Testis (tissue), 3 donors: ENCODE results near the gene GAB2. TPM values are rescaled to one million over a fixed set of nuclear protein-coding genes. Genes with fewer than 3 reads are reported as not detected.

Source experiments
- DNase-seq: peaks from one replicate; pipeline ENCODE4 v3.0.0-alpha.2; 2019
- H3K27ac ChIP-seq, 2 donors: fragments of 200-600 bp; sonication (generic); one replicate each; pipeline ENCODE4 v1.5.1; 2019
- H3K27me3 ChIP-seq: fragments of 200-600 bp; sonication (generic); one replicate; pipeline ENCODE4 v1.5.1; 2019
- H3K36me3 ChIP-seq: fragments of 200-600 bp; sonication (generic); one replicate; pipeline ENCODE4 v1.5.1; 2017; ENCODE audit warnings: low read depth; ENCODE audit errors: missing control alignments
- H3K4me1 ChIP-seq: fragments of 200-600 bp; sonication (generic); one replicate; pipeline ENCODE4 v1.5.1; 2019
- H3K4me3 ChIP-seq, 2 donors: fragments of 200-600 bp; sonication (generic); one replicate each; pipeline ENCODE4 v1.5.1; 2017 to 2019
- H3K9me3 ChIP-seq: fragments of 200-600 bp; sonication (generic); one replicate; pipeline ENCODE4 v1.5.1; 2017
- POLR2A ChIP-seq: fragments of 450-650 bp; IDR thresholded peaks from one replicate; pipeline ENCODE4 v1.6.1; 2017; ENCODE audit warnings: antibody characterized with exemption, mild to moderate bottlenecking, moderate library complexity
- WGBS, 2 donors: methylation state at CpG; one replicate each; pipeline ENCODE4 v1.1.5; 2018; 5-methylcytosine and 5-hydroxymethylcytosine counted together
- intact Hi-C: fragments of 100-400 bp; cut with DNase I; formaldehyde crosslinking; loops from one replicate; pipeline ENCODE4 v1.15.1; 2023; ENCODE audit warnings: low total_unique reads
- polyA plus RNA-seq: library from polyadenylated mRNA; stranded (reverse); fragments of 350-450 nt; fragmentation: Illumina TruSeq; extraction: RNeasy Lipid Tissue Mini Kit (QIAGEN cat#74804); gene quantifications from one replicate; pipeline ENCODE4 v1.2.3, GENCODE V29; 2014; ENCODE audit warnings: low read depth, low replicate concordance; ENCODE audit not compliant: insufficient read depth
- total RNA-seq, 2 donors: library from RNA; depleted of rRNA; stranded (reverse); fragments of >200 nt; gene quantifications; one replicate each; pipeline ENCODE4 v1.2.3, GENCODE V29; 2016
- TF ChIP-seq, protein P1 (sequence below), 3 experiments: fragments of 450-650 bp in 2 of 3; fragments of 200-600 bp in 1 of 3; sonication (generic) in 1 of 3; IDR thresholded peaks; one replicate each; pipeline ENCODE4 v1.5.1; 2016 to 2019; ENCODE audit warnings: antibody characterized with exemption in 3 of 3, mild to moderate bottlenecking in 2 of 3, moderate library complexity in 1 of 3

Gene GAB2
- total and polyA plus RNA-seq, 3 donors from 2014 or later = 9.2 to 14.3 (median 10.9) TPM

DNA sequence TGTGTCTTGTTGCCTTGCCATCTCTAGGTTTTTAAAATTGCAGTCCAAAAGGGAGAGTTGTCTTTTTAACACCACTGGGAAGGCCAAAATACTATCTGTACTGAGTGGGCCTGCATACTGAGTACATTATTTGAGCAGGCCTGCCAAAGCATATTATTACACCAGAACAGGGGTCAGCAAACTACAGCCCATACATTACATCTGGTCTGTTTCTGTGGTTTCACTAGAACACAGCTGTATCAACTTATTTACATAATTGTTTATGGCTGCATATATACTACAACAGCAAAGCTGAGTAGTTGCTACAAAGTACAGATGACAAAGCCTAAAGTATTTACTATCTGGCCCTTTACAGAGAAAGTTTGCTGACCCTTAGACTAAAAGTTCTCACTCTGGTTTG lies 154.9 kb downstream of the GAB2 start:
- TF ChIP-seq, protein P1, sequence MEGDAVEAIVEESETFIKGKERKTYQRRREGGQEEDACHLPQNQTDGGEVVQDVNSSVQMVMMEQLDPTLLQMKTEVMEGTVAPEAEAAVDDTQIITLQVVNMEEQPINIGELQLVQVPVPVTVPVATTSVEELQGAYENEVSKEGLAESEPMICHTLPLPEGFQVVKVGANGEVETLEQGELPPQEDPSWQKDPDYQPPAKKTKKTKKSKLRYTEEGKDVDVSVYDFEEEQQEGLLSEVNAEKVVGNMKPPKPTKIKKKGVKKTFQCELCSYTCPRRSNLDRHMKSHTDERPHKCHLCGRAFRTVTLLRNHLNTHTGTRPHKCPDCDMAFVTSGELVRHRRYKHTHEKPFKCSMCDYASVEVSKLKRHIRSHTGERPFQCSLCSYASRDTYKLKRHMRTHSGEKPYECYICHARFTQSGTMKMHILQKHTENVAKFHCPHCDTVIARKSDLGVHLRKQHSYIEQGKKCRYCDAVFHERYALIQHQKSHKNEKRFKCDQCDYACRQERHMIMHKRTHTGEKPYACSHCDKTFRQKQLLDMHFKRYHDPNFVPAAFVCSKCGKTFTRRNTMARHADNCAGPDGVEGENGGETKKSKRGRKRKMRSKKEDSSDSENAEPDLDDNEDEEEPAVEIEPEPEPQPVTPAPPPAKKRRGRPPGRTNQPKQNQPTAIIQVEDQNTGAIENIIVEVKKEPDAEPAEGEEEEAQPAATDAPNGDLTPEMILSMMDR (IDR thresholded peaks at IDR 0.05) = no peak
- TF ChIP-seq POLR2A = no peak
- intact Hi-C loops = no loop called here

DNA sequence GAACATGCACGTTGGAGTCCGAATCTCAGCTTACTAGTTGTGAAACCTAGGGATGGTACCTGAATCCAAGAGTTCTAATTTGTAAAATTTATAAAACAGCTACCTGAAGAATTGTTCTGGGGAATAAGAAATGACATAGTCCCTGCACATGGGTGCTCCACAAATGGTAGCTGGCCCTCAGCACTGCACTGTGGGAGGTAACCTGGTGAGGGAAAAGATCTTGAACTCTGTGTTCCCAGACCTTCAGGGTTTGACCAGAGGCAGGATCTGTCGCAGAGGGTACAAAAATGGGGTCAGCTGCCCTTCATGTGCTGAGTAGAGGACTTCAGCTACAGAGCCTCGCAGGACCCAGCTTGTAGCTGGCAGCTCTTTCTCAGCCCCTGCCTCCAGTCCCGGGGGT lies 155.4 kb downstream of the GAB2 start:
- WGBS, 2 donors = 39 to 63% methylated on average over 5 of the region's 5 CpGs
- no peak overlapping the region for H3K27ac ChIP-seq
- no peak overlapping the region for H3K4me3 ChIP-seq
- no peaks in the 10 kb centered on the region for H3K27me3 ChIP-seq
- DNase-seq = no peak
- H3K4me1 ChIP-seq = peaks cover 21% of the 10 kb centered on the region
- H3K36me3 ChIP-seq = no peaks in the 10 kb centered on the region
- TF ChIP-seq, protein P1 (IDR thresholded peaks at IDR 0.05) = no peak
- TF ChIP-seq POLR2A = no peak
- intact Hi-C loops = no loop called here
- H3K9me3 ChIP-seq = no peaks in the 10 kb centered on the region

More for the DNA sequence above, 154.9 kb downstream of the GAB2 start:
- H3K4me1 ChIP-seq = peaks cover 21% of the 10 kb centered on the region
- H3K27me3 ChIP-seq = no peaks in the 10 kb centered on the region
- no peak overlapping the region for H3K4me3 ChIP-seq
- H3K36me3 ChIP-seq = no peaks in the 10 kb centered on the region
- no peak overlapping the region for H3K27ac ChIP-seq
- H3K9me3 ChIP-seq = no peaks in the 10 kb centered on the region
- no peak for DNase-seq

DNA sequence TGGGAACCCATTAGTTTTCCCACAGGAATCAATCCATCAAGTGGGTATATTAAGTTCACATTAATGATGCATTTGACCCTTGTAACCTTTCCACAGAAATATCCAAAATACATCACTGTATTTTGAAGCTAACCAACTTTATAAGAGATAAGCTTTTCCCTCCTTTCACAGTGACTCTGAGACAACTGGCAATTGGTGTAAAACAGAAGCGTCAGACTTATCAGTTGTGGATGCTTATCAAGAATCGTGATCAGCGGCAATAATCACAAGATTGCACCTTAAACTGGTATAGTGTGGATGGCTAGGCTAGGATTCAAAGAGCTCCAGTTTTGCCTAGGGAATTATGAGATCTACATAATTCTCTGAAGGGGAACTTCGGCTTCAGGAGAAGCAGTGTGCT lies 155.8 kb downstream of the GAB2 start:
- Histone ChIP-seq H3K9me3 (no peaks in the 10 kb centered on the region), H3K4me3 (no peak overlapping the region), H3K36me3 (no peaks in the 10 kb centered on the region), H3K4me1 (peaks cover 20% of the 10 kb centered on the region), H3K27me3 (no peaks in the 10 kb centered on the region), H3K27ac (no peak overlapping the region)
- 65 to 79% methylated on average over 4 of the region's 4 CpGs for WGBS, 2 donors
- TF ChIP-seq, protein P1 (IDR thresholded peaks at IDR 0.05) = no peak
- TF ChIP-seq POLR2A = no peak
- no peak for DNase-seq
- intact Hi-C loops = no loop called here

DNA sequence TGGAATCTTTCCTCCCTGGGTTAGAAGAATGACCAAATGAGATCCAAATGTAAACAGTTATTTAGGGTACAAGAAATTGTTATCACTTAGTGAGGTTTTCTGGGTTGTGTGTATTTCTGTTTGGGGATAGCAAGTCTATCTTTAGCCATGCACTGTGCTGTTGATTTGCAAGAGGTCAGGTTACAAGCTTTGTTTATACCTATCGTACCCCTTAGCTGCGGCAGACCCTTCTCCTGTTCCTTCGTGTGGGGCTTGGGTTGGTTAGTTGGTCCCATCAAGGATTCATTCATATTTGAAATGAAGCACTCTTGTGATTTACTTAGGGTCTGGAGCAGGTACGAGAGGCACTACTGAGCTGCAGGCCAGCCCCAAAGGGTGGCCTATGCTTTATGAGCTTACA lies 156.3 kb downstream of the GAB2 start:
- no peak overlapping the region for H3K27ac ChIP-seq
- H3K36me3 ChIP-seq = no peaks in the 10 kb centered on the region
- TF ChIP-seq, protein P1 (IDR thresholded peaks at IDR 0.05) = no peak
- no peak for TF ChIP-seq POLR2A
- H3K4me1 ChIP-seq = peaks cover 23% of the 10 kb centered on the region
- no peak overlapping the region for H3K4me3 ChIP-seq
- H3K9me3 ChIP-seq = no peaks in the 10 kb centered on the region
- H3K27me3 ChIP-seq = no peaks in the 10 kb centered on the region
- 62 to 69% methylated on average over 4 of the region's 4 CpGs for WGBS, 2 donors
- no peak for DNase-seq
- intact Hi-C loops = no loop called here

DNA sequence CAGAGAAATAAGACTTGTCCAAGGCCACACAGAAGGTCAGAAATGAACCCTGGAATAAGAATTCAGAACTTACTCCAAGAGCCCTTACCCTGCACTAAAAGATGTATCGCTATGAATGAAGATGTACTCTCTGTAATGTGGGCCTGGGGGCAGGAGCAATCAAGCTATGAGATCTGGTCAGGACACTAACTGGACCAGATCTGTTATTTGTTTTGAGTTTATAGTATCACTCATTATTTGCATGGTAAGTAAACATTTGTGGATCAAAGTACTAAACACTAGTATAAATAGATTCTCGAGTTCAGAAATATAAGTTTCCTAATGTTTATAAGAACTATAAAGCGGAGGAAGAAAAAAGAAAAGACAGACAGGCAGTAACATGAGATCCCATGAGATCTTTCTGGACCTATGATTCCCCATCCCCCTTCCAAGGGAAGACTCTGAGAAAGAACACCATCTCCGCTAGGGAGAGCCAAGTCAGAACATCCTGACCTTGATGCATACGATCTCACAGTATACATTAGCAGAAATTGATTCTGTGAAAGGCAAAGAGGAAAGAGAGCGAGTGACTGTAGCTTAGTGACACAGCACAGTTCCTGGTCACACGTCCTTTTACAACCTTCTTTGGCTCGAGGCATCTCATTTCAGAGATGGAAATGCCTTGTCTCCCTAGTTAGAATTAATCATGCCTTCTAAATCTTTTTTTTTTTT lies 157.7 kb downstream of the GAB2 start:
- Histone ChIP-seq H3K36me3 (no peaks in the 10 kb centered on the region), H3K27ac (no peak overlapping the region), H3K4me3 (no peak overlapping the region), H3K4me1 (peaks cover 25% of the 10 kb centered on the region), H3K9me3 (no peaks in the 10 kb centered on the region), H3K27me3 (no peaks in the 10 kb centered on the region)
- no peak for DNase-seq
- intact Hi-C loops = no loop called here
- TF ChIP-seq, protein P1 (IDR thresholded peaks at IDR 0.05) = no peak
- TF ChIP-seq POLR2A = no peak
- 75 to 77% methylated on average over 8 of the region's 8 CpGs for WGBS, 2 donors
